GM12873 (cell line): ENCODE measurements around the gene BRWD1.
A peak's percentile ranks its signal among the peaks of the same experiment; 100 is the strongest.

Source experiments
- CTCF ChIP-seq: IDR thresholded peaks from 2 replicates; pipeline ENCODE4 v1.5.1; 2012; ENCODE audit warnings: low read depth, mild to moderate bottlenecking, moderate library complexity, low read length, control low read depth; ENCODE audit not compliant: insufficient read depth; ENCODE audit errors: missing control alignments

Gene BRWD1

GRCh38 chr21:39215078-39215477 is 98.4 kb downstream of the BRWD1 start:
- TF ChIP-seq CTCF = no peak

- TF ChIP-seq CTCF = no peak
These were observed 104.1 kb downstream of the BRWD1 start for GRCh38 chr21:39209334-39209688.

- no peak for TF ChIP-seq CTCF
These were observed 104.7 kb downstream of the BRWD1 start for GRCh38 chr21:39208624-39209333.

DNA sequence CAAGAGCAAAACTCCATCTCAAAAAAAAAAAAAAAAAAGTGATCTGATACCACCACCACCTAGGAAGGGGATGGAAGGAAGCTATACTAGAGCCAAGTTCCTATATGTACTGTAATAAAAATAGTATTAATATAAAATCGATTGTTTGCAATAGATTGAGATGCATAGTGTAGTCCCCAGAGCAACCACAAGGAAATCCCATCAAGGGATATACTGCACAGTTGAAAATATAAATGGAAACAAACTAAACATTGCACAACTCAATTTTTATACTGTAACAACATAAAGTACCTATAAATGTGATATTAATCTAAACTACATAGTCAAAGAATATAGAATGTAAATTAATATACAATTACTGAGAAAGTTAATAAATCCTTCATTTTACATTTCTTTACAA is 109.3 kb downstream of the BRWD1 start:
- TF ChIP-seq CTCF = peak; percentile 25

GRCh38 chr21:39198800-39199199 is 114.6 kb downstream of the BRWD1 start:
- TF ChIP-seq CTCF = no peak

DNA sequence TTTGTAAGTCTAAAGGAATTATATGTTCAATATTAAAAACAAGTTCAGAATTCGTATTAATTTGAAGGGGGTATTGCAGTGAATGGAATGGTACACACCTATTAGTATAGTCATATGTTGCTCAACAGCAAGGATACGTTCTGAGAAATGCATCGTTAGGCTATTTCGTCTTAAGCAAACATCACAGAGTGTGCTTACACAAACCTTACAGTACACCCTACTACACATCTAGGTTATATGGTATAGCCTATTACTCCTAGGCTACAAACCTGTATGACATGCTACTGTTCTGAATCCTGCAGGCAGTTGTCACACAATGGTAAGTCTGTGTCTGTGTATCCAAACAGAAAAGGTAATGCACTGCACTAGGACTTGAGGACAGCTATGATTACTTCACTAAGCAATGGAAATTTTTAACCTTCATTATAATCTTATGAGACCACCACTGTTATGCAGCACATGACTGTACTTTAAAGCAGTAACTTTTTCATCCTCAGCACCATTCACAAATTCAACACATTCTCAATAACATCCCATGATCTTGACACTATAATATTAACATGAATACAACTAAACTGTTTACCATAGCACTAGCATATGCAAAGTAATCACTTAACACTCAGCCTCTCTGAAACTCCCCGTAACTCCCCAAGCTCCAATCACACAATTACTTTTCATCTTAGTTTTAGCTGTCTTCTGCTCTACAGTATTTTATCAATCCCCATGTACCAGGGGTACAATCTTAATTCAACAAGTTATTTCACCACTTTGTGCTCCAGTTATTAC is 115.8 kb downstream of the BRWD1 start:
- TF ChIP-seq CTCF = no peak

GRCh38 chr21:39196838-39197237 is 116.6 kb downstream of the BRWD1 start:
- no peak for TF ChIP-seq CTCF
